Adrenal gland (tissue), 5 donors: ENCODE results near the gene BACE2.

Source experiments
- CTCF ChIP-seq, 6 experiments: fragments of 450-650 bp in 4 of 6; fragments of 200-600 bp in 2 of 6; sonication (generic) in 1 of 6; IDR thresholded peaks; 1 replicate in 5 of 6; 2 replicates in 1 of 6; pipeline versions ENCODE4 v1.5.1 to v1.8.0; 2016 to 2021; ENCODE audit warnings: antibody characterized with exemption in 6 of 6, mild to moderate bottlenecking in 2 of 6, moderate library complexity in 1 of 6
- POLR2A ChIP-seq, 2 donors: fragments of 450-650 bp; IDR thresholded peaks; one replicate each; pipeline ENCODE4 v1.6.1; 2017; ENCODE audit warnings: antibody characterized with exemption in 2 of 2, mild to moderate bottlenecking in 2 of 2, moderate library complexity in 1 of 2
- donor health status: DM: no; HTN: no; CAD: no.

- no peak for TF ChIP-seq POLR2A (IDR thresholded peaks at IDR 0.05)
- TF ChIP-seq CTCF (IDR thresholded peaks at IDR 0.05), result no peak
Observed at GRCh38 chr21:41141031-41141457, 26.9 kb upstream of the BACE2 start.
